ENCODE measurements around the gene TLDC2. TPM values are rescaled to one million over a fixed set of nuclear protein-coding genes. Genes with fewer than 3 reads are reported as not detected.

TLDC2 gene
- polyA plus RNA-seq, 12 donors = 0.19 to 2.1 (median 0.50) TPM; not detected in 3

DNA sequence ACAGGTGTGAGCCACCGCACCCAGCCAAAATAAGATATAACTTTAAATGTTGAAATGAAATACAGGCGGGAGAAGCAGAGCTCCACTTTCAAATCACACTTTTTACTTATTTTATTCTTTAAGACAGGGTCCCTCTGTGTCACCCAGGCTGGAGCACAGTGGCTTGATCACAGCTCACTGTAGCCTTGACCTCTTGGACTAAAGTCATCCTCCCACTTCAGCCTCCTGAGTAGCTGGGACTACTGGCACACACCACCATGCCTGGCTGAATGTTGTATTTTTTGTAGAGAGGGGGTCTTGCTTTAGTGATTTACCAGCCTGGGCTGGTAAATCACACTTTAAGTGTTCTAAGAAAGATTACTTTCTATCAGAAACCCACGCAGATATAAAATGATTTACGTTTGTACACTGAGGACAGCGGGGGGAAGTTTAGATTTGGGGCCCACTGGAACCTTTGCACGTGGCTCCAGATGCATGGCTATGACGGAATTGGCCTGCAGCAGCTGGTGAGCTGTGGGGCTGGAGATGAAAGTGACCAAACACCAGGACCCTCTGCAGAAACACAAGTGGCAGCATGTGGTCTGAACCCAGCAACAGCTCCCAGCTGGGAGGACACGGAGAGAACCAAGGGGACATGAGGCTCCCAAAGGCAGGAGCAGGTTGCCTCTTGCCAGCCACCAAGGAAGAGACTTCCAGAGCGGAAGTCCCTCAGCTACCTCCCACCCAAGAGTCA, 26.4 kb upstream of the TLDC2 start:
- DNase-seq = no peak

DNA sequence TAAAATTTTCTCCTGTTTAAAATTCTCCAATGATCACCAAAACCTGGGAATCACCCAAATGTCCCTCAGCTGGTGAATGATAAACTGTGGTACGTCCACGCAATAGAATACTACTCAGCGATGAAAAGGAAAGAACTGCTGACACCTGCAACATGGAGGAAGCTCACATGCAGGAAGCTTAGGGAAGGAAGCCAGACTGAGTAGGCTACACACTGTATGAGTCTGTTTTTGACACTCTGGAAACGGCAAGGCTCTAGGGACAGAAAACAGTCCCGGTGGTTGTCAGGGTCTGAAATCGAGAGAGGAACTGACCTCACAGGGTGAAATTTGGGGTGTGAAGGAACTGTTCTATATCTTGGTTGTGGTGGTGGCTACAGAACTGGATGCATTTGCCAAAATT, 25.2 kb upstream of the TLDC2 start:
- no peak for DNase-seq

DNA sequence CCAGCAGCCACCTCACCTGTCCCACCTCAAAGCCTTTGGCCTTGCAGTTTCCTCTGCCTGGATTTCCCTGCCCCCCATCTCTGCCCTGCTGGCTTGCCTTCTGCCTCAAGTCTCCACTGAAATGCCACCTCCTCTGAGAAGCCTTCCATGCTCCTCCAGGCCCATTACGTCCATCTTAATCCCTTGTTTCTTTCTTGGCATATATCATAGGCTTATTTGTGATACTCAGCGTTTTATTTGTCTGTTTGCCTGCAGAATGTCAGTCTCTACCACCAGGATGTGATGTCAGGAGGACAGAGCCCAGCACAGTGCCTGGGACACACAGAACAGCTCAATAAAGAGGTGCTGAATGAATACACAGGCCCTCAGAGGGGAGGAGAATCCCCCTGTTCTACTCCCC, 24.4 kb upstream of the TLDC2 start:
- DNase-seq = no peak

DNA sequence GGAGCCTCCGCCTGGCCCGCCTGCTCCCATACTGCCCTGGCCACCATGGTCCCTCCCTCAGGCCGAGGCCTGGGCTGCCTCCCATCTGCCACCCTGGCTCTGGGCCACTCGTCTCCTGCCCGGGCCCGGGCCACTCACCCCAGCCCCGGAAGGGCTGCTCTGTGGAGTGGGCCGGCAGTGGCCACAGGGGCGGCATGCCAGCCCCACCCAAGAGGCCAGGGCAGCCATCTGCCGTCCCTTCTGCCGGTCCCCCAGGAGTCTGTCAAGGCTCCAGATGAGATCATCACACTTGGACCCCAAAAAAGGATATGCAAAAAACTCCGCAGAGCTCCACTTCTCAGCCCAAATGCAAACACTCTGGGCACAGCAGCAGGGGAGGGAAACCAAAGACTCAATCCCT, 23.8 kb upstream of the TLDC2 start:
- DNase-seq = no peak

DNA sequence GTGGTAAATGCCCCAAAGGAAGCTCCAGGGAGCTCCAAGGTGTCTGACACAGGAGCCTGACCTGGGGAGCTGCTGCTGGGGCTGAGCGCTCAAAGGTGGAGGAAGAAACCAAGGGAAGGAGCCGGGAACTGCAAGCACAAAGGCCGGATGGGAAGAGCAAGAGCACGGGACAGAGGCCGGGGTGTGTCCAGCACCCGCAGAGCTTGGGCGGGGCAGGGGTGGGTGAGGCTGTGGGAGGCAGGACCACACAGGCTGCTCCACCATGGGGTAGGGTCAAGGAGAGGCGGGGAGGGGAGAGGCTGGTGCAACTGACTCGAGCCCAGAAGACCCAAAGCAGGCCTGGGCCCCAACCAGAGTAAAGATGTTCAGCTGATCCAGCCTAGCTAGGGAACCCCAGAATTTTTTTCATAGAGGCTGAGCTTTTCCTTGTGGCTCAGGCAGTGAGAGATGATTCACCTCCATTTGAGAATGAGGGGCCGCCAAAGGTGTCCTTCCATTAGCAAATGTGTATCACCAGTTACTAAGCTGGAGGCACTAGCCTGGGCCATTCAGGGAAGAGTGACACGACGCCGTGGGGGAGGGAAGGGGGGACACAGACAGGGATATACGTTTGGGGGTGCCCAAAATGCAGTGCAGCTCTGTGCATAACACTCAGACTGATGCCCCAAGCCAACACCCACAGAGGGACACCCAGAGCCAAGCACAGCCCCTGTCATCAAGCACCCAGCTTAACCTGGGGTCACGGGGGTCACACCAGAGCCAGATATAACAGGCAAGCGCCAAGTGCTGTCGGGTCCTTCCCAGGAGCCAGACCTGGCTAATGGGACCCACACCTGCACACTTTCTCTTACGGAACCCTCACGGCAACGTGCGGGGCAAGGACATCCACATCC, 21.3 kb upstream of the TLDC2 start:
- no peak for DNase-seq

DNA sequence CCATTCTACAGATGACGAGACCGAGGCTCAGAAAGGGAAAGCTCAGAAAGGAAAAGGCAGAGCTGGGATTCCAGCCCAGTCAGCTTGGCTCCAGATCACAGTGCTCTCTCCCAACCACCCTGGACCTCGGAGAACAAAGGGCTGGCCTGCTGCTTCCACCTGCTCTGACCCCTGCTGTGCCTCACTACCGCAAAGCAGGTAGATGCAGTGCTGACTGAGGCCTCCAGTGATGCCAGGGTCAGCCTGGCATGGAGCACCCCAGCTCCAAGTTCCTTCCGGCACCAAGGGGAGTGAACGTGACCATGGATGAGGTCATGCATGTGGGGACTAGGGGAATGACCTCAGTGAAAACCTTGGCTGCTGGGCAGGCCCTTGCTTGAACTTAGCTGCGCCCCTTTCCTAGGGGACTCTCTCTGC, 20.7 kb upstream of the TLDC2 start:
- DNase-seq = no peak

DNA sequence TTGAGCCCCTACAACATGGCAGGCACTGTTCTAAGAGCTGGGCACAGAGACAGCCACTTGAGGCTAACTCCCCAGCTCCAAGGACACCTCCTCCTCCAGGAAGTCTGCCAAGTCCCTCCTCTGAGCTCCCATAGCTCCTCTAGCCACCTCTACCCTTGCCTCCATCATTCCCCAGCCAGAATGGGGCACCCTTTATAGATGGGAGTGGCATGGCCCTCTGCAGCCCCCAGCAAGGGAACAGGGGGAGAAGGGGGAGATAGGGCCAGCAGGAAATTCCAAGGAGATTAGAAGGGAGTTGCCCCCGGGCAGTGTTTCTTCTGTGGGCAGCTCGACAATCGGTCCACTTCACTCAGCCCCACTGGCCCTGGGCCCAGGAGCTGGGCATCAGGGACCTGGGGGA, 19.7 kb upstream of the TLDC2 start:
- DNase-seq = no peak

DNA sequence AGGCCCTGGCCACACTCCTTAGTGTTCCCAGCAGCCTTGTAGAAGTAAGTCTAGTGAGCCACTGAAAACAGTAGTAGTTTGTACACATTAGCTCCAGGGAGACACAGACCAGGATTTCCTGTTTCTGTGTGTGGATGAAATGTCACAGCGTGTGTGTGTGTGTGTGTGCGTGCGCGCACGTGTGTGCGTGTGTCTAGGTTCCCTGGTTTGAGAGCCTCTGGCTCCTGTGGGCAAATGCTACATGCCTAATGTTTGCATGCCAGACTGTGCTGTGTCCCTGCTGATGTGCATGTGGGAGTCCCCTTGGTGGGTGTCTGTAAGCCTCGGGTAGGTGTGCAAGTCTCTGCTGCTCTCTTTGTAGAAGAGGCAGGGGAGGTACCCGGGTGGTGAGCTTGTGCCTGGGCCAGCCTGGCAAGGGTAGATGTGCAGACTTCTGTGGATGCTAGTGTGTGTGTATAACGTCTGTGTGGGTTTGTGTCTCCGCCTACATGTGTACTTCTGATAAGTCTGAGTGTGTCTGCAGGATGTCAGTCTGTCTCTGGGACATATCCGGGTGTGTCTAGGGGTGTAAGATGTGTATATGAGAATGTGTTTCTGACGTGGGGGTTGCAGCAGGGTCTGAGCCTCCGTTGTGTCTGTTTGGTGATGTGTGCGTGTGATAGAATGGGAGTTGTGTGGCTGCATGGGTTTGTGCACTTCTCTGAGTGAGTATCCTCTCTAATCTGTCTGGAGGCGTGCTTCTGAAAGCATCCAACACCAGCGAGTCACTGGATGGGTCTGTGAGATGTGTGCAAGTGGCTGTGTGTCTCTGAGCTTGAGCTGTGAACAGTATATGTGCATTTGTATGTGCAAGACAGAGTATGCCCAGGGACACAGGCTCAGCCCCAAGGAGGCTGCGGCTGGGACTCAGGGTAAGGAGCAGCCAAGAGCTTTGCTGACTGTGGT, 19.0 kb upstream of the TLDC2 start:
- no peak for DNase-seq

DNA sequence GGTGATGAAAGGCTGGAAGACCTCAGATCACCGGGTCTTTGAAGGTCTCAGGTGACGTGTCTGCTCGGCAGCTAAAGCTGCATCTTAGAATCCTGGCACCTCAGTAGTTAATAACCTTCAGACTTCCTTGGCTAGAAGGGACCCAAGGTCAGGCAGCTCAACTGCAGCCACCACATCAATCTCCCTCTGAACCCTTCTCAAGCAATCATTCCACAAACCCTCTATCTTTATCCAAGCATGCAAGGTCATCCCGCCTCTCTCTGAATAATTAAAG, 16.7 kb upstream of the TLDC2 start:
- no peak for DNase-seq

DNA sequence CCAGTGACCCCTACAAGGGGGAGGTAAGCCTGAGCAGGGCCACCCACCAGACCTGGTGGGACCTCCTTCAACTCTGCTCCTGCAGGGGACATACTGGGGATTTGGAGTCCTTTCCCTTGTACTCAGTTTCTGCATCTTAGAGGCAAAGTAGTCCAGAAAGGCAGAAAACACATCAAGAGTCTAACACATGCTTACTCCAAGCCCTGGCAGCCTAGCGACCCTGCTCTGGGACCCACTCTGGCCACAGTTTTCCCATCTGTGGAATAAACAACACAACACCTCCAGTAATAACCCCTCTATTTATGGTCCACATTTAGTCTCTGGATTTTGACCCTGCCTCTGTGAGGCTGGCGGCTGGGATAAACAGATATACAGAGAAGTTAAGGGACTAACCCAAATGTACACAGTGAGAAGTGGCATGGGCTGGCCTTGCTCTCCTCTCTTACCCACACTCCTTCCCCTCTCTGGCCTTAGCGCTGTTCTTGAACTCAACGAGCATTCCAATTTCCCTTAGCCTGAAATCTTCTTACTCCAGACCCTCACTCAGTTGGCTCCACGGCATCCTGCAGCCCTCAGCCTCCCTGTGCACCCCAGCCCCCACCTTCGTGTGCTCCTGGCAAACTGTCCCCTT, 16.1 kb upstream of the TLDC2 start:
- no peak for DNase-seq

DNA sequence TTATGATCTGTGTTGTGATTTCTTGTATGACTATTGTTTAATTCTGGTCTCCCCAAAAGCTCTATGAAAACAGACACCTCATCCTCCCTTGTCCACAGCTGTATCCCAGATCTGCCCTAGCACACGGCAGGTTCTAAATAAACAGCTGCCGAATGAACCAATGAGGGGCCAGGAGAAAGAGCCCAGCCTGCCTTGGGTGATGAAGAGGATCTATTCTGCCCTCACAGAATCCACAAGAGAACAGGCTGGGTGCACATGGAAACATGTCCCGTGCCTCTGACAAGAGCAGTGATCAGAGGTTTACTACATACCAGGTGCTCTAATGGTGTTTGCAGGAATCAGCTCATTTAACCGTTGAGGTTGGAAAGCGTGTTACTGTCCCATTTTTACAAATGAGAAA, 15.6 kb upstream of the TLDC2 start:
- DNase-seq = no peak

DNA sequence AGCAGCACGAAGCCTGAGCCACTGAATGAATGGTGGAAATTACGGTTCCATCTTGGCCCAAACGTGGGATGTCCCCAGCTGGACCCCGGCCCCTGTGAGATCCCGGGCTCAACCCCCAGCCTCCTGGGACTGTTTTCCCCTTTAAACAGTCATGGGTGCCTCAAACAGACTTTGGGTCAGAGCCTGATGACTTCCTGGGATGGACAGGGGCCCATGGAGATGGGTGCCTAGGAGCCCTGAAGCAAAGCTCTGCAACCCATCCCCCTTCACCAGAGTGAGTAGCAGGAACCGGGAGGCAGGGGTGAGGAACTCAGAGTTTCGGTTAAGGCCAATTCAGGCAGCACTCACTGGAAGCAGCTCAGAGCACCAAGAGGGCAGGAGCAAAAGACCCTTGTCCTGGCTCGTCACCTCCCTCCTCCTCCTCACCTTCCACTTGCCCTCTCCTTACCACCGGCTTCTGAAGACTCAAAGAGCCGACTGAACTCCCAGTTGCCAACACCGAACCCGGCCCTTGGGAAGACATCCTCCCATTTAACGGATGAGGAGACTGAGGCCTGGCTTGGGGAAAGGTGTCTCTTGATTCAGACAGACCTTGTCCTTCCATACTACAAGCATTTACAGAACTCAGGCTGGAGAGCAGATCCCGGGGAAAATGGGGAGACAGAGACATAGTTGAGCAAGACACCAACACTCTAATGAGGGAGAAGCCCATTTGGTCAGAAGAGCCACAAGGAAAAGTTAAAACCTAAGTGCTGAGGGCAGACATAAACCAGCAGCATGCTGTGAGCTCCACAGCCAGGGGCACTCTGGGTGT, 14.9 kb upstream of the TLDC2 start:
- DNase-seq = no peak

DNA sequence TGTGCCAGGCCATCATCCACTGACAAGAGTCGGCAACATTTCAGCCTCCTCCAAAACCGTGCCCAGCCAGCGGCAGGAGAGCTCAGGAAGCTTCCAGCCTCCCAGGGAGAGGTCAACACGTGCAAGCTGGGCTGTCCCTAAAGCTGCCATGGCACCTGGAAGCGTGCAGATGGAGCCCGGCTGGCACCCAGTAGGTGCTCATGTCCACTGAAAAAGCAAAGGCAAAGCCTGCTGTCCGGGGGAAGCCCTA, 14.4 kb upstream of the TLDC2 start:
- DNase-seq = no peak

DNA sequence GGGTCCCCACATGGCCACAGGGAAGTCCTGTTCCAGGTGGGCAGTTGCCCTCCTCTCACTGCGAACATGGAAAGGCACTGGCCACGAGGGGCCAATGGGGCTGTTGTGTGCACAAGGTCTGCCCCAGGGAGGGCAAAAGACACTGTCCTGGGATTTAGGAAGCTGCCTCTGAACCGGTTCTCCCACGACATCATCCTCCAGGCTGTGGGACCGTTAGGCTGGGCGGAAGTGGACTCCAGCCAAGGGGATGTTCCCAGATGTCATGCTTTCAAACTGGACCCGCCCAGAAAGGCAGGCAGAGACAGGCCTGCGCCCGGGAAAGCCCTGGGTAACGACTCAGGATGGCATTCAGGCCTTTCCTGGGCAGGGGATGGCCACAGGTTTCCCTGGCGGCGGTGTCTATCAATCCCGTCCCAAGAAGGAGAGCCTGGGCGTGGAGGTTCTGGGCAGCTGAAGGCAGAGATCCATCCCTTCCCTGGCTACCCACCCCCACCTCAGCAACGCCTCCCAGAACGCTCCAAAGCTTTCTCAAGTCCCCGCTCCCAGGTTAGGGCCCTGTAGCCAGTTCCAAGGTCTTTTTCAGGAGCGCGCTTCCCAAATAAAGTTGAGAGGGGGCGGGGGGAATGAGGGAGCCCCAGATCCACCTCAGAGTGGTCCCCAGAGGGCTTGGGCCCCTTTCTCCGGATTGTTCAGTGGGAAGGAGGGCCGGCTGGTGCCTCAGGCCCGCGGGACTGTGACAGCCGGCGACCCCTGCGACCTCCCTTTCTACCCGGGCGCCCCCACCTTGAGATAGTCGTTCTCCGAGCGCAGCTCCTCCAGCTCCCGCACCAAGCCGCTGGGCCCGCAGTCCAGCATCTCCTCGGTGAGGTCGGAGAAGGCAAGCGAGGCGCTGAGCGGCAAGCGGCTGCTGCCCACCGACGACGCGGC, 13.8 kb upstream of the TLDC2 start:
- peak; percentile 92 for DNase-seq

DNA sequence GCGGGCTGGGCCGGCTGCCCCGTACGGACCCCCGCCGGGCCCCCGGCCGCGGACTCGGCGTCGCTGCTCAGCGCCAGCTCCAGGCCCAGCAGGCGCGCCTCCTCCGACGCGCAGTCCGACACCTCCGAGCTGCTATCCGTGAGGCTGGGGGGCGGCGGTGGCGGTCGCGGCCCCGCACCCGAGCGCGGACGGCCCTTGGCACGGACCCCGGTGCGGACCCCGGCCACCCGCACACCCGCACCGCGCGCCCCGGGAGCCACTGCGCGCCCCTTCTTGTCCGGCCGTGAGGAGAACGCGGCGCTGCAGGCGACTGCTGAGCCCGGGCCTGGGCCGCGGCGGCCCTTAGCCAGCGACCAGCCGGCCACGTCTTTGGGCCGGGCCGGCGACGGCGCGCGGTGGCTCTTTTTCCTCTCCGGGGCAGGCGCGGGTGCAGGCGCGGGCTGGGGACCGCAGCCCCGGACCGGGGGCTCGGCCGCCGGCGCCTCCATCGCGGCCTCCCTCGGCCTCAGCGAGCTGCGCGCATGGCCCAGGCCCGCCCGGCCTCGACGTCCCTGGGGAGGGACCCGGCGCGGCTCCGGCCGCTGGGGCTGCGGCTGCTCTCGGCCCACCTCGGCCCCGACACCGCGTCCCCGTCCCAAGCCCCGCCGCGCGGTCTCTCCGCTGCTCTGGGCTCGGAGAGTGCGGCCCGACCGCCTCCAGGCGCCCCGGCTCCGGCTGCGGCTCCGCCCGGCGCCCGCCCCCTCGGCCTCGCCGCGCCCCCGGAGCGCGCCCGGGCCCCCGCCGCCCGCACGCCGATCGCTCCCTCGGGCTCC, 12.9 kb upstream of the TLDC2 start:
- no peak for DNase-seq

DNA sequence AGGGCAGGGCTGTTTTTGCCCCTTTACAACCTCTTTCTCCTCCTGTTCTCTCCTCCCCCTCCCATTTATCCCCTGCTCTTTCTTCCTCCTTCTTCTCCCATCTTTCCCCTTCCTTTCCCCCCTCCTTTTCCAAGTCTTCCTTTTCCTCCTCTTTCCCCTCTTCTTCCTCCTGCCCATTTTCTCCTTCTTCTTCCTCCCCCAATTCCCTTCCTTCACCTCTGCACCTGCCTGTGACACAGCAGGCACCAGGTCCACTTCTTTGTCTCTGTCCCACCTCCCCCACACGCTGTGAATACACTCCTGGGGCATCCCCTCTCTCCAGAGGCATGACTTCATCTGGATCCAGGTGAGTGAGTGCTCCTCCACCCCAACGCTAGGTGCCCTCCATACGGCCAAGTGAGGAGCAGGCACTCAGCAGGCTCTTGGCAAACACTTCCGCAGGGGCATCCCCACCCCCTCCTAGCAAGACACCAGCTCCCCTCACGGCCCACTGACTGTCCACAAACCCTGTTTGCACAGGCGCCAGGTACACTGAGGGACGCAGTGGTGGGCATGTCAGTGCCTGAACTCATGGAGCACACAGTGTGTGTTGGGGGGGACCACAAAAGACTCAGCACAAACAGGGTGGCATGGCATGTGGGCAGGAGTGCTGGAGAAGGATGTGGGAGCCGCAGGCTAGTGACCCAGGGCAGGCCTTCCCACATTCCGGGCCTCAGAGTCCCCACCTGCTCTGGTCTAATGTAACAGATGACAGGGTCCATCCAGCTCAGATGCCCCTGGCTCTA, 10.7 kb upstream of the TLDC2 start:
- no peak for DNase-seq

DNA sequence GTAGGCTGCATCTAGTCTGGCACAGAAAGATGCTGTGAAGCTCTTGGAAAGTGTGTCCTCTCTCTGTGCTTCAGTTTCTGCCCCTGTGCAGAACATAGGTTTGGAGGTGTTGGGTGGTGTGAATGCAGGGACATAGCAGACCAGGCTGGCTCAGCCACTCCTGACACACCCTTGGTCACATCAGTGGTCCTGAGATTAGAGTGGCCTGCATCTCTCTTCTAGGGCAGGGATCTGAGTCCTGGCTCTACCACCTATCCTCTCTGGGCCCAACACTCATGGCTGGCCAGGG, 10.1 kb upstream of the TLDC2 start:
- DNase-seq = no peak

DNA sequence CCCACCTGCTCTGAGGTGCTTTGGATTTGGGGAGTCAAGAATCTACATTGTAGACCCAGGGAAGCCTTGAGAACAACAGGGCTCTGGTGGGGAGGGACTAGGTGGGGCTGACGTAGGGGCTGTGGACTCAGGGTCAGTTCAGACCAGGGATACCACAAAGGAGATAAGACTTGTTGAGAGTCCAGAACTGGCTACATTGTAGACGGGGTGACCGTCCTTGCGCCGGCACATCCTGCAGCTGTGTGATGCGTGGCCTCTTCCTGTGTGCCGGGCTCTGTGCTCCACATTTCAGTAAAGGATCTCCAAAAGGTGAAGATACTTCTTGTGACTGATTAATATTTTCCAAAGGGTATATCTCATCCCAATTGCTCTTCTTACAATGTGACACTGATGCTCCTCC, 9.8 kb upstream of the TLDC2 start:
- DNase-seq = no peak
